Measurements from ENCODE around the gene BIRC6.

BIRC6 gene

DNA sequence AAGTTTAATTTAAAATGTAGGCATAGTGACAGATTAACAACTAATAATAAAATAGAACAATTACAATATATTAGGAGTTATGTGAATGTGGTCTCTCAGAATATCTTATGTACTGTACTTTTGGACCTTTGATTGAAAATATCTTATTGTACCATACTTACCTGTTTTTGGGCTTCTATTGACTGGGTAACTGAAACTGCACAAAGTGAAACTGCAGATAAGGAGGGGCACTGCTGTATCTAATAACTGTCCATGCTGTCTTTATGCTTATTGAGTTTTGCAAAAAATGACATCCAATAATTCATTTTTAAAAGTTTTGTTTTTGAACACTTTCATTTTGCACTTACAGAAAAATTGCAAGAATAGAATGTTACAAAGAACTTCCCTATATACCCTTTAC is 19.9 kb downstream of the BIRC6 start:
- no peak for DNase-seq (ENCODE audit: low read depth, low spot score)

DNA sequence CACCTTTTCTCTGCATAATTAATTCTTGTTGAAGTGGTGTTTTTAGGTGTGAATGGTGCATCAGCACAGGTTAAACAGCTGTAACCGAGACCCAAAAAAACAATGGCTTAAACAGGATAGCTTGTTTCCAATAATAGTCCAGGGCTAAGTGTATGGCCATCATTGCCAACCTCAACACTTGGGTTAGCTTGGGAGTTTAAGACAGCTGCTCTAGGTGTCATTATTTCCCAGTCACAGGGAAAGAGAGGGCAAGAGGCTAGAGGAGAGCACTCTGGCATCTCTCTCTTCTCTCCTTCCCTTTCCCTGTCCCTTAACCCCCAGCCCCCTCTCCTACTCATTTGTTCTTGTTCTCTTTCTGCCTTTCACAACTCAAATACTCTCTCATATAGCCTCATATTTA is 21.1 kb downstream of the BIRC6 start:
- no peak for DNase-seq (ENCODE audit: low read depth, low spot score)

DNA sequence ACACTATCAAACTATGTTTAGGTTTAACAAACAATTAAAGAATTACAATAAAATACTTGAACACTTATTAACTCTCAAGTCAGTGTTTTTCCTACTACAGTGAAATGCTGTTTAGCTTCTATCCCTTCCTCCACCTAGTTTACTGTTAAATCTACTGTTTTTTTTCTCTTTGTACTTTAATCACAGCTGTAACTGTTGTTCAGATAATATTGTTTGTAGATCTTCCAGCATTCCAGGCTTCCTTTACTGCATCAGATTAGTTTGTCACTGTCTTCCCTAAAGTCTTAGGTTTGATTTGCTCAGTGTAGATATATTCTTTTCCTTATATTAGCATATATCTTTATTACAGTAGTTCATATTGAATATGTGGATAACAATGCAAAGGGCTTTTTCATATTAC is 22.5 kb downstream of the BIRC6 start:
- no peak for DNase-seq (ENCODE audit: low read depth, low spot score)

DNA sequence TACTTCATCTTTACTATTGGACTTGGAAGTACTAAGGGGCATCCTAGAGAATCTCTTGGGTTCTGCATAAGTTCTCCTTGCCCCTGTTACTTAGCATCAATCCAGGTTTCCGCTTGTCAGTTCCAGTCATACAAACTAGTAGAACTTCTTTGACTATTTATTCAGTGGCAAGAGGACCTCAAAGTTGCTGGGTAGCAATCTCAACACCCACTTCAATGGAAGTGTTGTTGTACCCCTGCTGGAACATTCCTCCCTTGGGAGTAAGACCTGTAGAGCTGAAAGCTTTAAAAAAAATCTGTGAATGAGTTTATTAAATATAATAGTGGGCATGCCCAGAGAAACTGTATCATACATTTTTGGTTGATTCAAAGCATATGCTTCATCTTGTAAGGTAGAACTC is 27.0 kb downstream of the BIRC6 start:
- no peak for DNase-seq (ENCODE audit: low read depth, low spot score)

DNA sequence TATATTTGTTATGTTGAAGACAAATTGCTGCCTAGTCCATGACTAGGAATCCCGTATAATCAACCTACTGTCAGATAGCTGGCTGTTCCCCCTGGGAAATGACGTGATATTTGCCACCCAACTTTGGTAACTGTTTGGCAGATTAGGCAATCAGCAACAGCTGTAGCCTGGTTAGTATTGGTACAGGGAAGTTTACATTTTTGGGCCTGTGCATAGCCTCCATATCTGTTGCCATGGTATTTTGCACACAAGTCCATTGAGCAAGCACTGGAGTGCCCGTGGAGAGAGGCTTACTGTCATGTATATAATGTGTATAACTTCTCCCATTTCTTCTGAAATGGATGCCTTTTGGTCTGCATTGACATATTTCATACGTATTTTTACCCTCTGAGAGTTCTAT is 27.7 kb downstream of the BIRC6 start:
- DNase-seq (ENCODE audit: low read depth, low spot score) = no peak

DNA sequence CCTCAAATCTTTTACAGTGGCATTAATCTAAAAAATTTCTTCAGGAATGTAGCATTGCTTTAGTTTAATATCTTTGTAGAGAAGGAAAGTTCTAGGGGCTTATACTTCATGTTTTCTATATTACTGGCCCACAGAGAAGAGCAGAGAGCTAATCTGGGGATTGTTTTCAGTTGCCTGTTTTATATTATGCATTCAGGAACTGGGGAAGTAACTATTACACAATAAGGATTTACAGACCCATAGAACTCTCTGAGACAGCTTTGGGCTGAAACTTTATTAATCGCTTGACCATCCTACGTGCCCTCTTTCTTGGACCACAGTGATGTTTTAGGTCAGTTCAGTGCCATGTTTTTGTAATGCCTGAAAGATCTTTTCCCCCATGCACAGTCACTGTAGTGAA is 29.9 kb downstream of the BIRC6 start:
- no peak for DNase-seq (ENCODE audit: low read depth, low spot score)

DNA sequence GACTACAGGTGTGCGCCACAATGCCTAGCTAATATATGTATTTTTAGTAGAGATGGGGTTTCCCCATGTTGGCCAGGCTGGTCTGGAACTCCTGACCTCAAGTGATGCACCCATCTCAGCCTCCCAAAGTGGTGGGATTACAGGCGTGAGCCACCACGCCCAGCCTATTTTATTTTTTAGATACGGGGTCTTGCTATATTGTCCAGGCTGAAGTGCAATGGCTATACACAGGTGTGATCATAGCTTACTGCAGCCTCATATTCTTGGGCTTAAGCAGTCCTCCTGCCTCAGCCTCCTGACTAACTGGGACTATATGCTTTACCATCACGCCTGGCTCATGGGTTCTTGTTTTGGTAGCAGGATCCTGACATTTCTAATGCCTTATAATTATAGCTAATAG is 42.4 kb downstream of the BIRC6 start:
- no peak for DNase-seq (ENCODE audit: low read depth, low spot score)

DNA sequence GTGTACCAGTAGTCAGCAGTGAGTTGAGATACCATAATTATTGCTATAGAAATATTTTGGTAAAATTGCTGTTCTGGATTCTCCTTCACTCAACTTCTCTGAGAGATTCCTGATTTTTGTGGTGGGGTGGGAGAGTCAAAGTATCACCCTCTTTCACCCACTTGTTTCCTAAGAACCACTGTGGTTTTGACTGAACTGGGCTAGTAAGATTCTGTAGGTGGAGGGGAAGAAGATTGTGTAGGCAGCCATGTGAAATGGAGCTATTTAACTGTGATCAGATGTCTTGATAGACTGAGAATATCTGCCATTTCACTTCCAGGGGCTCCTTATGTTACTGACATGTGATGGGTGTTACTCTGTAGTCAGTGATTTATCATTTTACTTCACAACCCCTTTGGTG is 45.3 kb downstream of the BIRC6 start:
- no peak for DNase-seq (ENCODE audit: low read depth, low spot score)

DNA sequence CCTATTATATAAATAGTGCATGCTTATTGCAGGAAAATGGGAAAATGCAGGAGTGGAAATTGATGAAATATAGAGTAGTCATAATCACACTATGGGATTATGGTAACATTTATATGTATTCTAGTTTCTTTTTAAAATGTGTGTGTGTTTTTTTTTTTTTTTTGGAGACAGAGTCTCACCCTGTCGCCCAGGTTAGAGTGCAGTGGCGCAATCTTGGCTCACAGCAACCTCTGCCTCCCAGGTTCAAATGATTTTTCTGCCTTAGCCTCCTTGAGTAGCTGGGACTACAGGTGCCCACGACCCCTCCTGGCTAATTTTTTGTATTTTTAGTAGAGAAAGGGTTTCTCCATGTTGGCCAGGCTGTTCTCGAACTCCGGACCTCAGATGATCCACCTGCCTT is 47.0 kb downstream of the BIRC6 start:
- DNase-seq (ENCODE audit: low read depth, low spot score) = no peak

DNA sequence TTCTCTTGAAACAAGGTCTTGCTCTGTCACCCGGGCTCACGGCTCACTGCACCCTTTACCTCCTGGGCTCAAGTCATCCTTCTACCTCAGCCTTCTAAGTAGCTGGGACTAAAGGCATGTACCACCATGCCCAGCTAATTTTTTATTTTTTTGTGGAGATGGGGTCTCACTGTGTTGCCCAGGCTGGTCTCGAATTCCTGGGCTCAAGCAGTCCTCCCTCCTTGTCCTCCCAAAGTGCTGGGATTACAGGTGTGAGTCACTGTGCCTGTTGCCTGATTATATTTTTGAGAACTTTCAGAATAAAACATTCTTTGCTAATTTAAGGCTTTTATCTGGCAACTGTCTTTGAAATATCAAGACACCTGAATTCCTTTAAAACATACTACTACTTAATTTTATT is 47.9 kb downstream of the BIRC6 start:
- no peak for DNase-seq (ENCODE audit: low read depth, low spot score)

DNA sequence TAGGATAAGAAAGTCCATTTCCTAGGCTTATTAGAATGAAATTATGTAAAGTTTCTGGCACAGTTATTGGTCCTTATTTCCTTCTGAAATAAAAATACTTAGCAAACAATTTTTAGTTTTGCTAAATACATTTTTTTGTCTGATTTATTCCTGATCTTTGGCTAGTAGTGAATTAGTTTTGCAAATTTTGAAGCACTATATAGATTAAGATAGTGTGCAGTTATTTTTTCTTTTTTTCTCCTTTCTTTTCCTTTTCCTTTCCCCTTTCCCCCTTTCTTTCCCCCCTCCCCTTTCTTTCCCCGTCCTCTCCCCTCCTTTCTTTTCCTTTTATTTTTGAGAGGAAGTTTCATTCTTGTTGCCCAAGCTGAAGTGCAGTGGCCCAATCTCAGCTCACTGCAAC is 59.7 kb downstream of the BIRC6 start:
- no peak for DNase-seq (ENCODE audit: low read depth, low spot score)

DNA sequence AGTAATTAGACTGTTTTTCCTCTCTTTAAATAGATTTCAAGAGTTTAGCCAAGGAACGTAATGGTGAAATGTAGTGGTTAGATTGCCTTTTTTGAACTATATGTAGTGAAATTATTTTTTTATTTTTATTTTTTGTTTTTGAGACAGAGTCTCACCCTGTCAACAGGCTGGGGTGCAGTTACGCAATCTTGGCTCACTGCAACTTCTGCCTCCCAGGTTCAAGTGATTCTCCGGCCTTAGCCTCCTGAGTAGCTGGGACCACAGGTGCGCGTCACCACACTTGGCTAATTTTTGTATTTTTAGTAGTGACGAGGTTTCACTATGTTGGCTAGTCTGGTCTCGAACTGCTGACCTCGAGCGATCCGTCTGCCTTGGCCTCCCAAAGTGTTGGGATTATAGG is 60.8 kb downstream of the BIRC6 start:
- DNase-seq (ENCODE audit: low read depth, low spot score) = no peak

DNA sequence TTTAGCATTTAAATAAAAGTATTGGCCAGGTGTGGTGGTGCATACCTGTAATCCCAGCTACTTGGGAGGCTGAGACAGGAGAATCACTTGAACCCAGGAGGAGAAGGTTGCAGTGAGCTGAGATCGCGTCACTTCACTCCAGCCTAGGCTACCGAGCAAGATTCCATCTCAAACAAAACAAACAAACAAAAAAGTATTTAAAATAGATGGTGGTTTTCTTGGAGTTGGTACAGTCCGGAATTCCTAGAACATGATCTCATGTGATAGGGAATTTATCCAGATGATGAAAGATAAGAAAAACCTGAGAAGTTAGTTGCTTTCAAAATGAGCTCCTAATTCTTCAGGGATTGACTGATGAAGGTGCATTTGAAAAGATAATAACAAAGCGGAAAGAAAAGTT is 62.0 kb downstream of the BIRC6 start:
- no peak for DNase-seq (ENCODE audit: low read depth, low spot score)

DNA sequence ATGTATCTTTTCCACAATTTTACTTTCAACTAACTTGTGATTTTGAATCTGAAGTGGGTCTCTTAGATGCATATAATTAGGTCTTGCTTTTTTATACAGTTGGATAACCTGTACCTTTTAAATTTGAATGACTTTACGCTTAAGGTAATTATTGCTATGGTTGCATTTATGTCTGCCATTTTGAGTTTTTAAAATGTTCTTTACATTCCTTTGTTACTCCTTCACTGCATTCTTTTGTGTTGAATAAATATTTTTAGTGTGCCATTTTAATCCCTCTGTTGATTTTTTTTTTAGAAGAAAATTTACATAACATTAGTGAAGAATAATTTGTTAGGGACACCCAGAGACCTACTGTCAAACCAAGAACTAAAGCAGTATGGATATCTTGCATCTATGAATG is 65.3 kb downstream of the BIRC6 start:
- no peak for DNase-seq (ENCODE audit: low read depth, low spot score)

DNA sequence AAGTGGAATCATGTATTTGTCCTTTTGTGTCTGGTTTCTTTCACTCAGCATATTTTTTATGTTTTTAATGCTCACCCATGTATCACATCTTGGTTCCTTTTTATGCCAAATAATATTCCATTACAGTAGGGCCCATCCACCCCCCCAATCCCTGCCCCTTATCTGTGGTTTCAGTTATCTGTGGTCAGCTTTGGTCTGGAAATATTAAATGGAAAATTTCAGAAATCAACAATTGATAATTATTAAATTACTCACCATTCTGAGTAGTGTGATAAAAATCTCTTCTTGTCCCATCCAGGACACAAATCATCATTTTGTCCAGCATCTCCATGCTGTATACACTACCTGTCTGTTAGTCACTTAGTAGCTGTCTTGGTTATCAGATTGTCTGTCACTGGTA is 66.7 kb downstream of the BIRC6 start:
- DNase-seq (ENCODE audit: low read depth, low spot score) = no peak

DNA sequence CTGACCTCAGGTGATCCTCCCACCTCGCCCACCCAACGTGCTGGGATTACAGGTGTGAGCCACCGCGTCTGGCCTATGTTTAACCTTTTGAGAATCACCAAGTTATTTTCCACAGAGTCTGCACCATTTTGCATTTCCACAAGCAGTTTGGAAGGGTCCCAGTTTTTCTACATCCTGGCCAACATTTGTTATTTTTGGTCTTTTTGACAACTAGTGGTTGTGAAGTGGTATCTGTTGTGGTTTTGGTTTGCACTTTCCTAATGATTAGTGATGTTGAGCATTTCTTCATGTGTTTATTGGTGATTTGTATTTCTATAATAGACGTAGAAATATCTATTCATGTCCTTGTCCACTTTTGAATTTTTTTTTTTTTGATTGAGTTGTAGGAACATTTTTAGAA is 67.9 kb downstream of the BIRC6 start:
- no peak for DNase-seq (ENCODE audit: low read depth, low spot score)

DNA sequence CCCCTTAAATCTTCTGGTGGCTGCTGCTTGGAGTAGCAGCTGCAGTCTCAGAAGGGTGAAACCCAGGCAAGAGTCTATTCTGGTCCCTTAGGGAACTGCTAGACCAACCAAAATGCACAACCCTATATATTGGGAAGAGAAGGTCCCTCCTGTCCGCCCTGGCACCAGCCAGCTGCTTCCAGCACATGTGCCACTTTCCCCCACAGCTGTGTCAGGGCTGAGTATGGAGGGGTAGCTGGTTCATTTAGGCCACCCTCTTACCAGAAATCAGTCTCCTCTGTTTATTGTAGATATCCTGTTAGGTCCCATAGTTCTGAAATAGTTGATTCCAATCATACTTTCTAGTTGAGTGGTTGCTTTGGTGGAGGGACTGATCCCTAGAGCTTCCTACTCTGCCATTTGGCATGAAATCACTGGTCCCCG is 68.9 kb downstream of the BIRC6 start:
- no peak for DNase-seq (ENCODE audit: low read depth, low spot score)

DNA sequence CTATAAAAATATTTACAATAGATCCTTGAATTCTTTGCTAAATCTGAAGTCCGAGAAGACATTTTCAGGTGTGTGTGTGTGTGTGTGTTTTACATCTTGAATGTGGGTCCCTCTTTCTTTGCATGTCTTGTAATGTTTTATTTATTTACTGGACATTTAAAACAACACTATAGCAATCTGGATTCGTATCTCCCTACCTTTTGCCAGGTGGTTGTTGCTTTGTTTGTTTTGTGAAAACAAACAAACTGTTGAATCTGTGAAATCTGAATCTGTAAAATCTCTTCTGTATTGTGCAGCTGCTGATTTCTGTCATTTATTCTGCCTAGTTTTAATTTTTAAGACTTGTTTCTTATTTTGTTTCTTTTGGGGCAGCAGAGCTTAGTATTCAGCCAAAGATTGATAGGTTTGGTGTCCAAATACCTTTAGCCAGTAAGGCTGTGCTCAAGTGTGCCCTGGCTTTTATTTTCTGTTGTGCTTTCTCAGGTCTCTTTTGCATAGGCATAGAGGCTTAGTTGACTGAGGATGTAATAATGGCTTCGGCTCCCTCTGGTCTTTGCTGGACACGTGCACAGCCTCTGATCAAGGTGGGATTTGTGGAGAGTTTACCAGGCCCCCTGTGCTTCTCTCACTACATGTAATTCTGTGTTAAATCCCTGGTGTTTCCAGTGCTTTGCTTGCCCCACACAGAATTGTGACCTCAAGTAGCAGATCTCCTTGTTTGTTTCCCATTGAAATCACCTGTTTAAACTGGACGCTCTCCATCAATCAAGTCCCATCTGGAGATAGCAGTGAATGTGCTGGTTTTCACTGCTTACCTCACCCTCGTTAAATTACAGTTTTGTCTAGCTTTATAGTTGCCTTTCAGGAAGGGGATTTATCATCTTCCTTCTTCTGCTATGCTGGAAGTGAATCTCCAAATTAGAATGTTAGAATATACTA is 71.1 kb downstream of the BIRC6 start:
- no peak for DNase-seq (ENCODE audit: low read depth, low spot score)

DNA sequence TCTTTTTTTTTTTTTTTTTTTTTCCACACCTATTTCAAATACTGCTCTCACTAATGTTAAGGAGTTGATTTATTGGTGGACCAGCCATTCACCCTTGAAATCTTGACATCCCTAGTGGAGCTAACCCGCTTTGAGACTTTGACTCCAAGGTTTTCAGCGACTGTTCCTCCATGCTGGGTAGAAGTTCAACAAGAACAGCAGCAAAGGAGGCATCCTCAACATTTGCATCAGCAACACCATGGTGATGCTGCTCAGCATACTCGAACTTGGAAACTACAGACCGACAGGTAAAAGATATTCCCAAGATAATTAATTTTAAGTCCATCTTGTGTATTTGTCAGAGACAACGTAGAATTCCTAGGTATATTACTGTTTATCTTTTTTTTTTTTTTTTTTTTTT is 74.0 kb downstream of the BIRC6 start:
- no peak for DNase-seq (ENCODE audit: low read depth, low spot score)

DNA sequence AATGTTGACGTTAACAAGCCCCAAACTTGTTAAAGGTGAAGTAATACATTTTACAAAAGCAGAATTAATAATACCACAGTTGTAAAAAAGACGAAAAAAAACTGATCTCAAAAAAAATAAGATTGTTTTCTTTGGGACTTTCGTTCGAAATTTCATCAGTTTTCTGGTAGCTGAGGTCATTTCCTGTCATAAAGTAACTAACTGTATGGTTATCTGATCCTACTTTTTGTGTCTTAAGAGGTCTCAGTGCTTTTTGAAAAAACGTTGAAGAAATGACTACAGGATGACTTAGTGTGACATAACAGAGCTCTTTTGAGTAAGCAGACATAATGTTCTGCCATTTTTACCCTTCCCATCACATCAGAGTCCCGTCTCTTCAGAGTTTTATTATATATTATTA is 79.3 kb downstream of the BIRC6 start:
- no peak for DNase-seq (ENCODE audit: low read depth, low spot score)

DNA sequence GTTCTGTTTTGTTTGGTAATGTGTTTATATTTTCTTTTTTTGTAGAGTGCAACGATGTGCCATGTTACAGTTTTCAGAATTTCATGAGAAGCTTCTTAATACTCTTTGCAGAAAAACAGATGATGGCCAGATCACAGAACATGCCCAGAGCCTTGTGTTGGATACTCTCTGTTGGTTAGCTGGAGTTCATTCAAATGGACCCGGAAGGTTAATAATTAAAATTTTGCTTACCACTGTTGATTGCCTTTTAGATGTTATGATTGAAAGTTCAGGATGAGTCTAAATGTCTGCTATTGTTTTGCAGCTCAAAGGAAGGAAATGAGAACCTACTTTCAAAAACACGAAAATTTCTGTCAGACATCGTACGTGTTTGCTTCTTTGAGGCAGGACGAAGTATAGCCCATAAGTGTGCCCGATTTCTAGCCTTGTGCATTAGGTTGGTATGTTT is 85.2 kb downstream of the BIRC6 start:
- DNase-seq (ENCODE audit: low read depth, low spot score) = no peak

DNA sequence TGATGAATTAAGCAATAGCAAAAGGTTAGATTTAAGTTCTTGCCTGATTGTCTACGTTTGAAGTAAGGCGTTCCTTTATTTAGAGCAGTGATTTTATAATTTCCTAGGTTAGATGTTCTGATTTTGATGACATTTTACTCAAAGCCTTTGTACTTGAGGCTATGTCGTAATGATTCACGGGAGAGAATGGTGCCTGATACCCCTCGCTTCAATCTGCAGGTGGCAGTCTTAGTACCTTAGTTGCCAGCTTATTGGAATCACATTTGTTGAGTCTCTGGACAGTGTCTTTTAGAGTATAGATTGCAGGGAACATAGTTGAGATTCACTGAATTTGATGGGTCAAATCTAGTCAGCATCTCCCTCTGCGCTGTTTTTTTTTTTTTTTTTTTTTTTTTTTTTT is 89.5 kb downstream of the BIRC6 start:
- no peak for DNase-seq (ENCODE audit: low read depth, low spot score)

DNA sequence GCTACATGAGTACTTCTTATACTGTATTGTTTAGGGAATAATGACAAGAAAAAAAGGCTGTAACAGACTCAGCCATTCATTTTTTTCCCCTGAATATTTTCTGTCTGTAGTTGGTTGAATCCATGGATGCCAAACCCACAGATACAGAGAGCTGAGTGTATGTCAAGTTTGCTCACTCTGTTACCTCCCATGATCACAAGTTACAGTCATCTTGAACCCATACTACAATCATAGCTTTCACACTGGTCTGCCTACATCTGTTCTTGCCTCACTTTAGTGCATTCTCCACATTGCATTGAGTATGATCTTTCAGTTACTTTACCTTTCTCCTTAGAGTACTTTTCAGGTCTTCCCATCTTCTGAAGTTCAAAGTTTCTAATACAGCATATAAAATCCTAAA is 94.0 kb downstream of the BIRC6 start:
- DNase-seq (ENCODE audit: low read depth, low spot score) = no peak
